GF-D8 (cell line): ENCODE data around the gene CASR.

Experiments used
- DNase-seq: peaks from one replicate; lab custom pipeline; 2025; lab: John Stamatoyannopoulos, UW

Gene CASR

GRCh38 chr3:122307094-122307687 lies 123.7 kb downstream of the CASR start:
- DNase-seq = no peak

DNA sequence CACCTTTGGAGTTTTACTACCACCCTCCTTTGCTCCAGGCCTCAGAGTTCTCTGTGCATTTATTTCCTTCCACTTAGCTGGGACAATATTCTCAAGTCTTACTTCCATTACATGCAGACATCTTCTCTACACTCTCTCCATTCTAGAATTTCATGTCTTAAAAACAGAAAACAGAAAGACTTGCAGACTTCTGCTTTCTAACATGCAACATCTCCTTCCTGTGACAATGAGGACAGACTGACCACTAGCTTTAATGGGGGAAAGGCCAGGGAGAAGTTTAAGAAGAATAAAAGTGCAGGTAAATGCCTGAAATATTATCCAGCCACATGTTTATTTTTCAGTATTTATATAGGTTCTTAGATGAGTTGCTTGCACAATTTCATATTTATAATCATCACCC lies 124.5 kb downstream of the CASR start:
- DNase-seq = no peak

DNA sequence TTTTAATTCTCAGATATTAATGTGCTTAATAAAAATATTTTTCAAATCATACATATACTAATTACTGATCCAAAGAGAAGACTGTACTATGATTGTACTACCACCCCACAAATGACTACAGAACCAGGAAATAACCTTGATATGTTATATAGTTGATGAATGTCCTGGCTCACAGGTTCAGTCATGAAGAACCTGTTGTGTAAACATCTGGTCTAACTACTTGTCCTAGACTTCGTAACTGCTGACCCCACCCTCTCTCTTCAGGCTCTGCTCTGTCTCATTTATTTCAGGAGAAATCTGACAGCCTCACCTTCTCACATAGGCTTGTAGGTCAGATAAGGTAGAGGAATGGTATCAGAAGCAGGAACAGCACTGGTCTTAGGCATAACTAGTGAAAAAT lies 126.9 kb downstream of the CASR start:
- DNase-seq = no peak

DNA sequence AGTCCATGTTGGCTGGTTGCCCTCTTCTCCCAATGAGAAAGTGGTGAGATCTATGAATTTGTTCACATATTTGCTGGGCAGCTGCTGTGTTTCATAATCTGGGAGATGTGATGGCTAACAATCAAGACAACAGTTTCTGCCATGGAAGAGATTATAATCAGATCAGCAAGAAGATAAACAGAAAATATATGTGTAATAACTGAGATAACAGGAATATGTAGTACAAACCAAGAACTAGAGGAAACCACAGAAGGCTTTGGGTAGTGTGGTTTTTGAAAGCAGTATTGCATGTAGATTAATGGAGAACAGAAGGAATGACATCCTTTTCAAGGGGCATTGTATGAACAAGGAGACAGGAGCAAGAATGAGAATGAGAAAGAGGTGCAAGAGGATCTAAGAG lies 129.4 kb downstream of the CASR start:
- DNase-seq = peak; percentile 98

DNA sequence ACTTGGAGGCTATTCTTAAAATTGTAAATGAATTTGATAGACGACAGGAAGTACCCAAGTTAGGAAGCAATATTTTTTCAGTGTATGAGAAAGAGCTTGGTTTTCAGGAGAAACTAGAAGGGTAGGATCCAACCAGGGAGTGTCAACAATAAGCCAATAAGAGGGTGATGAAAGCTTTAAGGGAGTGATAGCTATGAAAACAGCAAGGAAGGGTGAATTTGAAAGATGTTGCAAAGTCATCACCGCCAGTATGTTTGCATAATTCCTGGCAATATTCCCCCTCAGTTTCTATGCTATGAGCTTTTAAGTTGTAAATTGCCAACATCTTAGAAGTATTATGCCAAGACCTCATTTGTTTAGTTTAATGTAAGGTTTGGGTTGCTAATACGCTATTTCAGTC lies 129.8 kb downstream of the CASR start:
- peak; percentile 77 for DNase-seq

GRCh38 chr3:122314228-122314876 lies 130.9 kb downstream of the CASR start:
- DNase-seq = no peak

- no peak for DNase-seq
Measured at GRCh38 chr3:122315619-122316018, 132.2 kb downstream of the CASR start.

DNA sequence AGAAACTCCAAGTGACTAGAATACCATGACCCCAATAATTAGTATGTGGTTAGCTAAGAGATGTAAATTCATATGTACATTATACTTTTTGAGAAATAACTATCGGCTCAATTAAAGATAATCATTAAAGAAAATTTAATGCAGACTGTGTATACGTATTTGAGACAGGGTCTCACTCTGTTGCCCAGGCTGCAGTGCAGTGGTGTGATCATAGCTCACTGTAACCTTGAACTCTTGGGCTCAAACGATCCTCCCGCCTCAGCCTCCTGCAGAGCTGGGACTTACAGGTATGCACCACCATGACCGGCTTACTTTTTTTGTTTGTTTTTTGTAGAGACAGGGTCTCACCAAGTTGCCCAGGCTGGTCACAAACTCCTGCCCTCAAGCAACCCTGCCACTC lies 132.9 kb downstream of the CASR start:
- no peak for DNase-seq

DNA sequence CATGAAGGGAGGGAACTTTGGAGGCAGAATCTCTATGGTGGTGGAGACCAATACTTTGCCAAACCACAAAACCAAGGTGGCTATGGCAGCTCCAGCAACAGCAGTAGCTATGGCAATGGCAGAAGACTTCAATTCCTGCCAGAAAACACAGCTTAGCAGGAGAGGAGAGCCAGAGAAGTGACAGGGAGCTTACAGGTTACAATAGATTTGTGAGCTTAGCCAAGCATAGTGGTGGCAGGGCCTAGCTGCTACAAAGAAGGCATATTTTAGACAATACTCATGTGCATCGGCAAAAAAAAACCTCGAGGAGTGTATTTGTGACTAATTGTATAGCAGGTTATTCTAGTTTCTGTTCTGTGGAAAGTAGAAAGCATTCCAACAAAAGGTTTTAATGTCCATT lies 135.2 kb downstream of the CASR start:
- no peak for DNase-seq

DNA sequence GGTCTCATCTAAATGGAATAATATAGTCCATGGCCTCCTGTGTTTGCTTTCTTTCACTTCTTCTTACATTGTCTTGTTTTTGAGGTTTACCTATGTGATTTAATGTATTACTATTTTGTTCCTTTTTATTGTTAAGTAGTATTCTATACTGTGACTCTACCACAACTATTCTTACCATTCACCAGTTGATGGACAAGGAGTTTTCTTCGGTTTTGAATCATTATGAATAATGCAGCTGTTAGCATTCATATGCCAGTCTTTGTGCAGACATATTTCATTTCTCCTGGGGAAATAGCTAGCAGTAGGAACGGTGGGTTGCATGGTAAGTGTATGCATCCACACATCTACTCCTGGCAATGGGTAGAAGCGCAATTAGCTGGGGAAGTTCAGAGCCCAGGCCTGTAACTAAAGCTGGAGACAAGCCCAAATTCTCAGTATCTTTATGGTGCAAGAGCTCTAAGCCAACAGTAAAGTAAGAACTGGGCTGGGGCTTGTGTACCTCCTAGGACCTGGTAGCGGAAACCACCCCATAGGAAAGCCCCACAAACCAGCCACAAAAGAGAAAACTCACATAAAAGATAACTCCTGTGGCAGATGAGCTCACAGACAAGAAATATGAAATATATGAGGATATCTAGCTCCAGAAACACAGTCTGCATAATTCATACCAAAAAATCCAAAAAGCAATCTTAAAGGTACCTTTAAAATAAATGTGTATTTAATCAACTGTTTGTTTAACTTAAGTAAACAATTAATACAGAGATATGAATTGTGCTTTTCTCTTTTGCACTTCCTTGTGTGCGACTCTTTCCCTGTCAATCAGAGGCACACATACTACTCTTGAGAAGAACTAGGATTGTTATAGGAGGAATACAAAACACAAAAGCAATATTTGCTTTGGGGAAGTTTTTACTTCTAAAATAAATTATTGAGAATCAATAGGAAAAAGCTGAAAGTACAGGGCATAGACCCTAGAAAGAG lies 138.9 kb downstream of the CASR start:
- DNase-seq = peak; percentile 96

DNA sequence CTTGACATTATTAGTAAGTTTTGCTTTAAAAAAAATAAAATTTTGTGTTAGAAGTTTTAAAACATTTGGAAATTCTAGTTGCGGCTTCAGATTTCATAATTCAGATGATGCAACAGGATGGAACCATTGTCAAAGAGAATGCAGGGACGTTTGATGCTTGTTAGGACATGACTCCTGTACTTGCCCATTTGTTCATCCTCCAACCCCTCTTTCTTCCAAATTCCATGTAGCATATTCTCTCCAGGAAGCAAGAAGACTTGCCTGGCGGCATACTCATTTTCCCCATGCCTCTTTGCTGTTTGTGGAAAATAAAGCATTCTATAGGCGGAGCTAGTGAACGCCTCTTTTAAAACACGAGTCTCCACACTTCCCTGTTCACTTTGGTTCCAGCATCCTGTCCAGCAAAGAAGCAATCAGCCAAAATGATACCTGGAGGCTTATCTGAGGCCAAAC lies 141.4 kb downstream of the CASR start, which contains the start of gene CSTA:
Gene CSTA, plus strand, starts transcription at position 378 of the 453 bp plus-strand sequence. Its CDS starts 45 bp downstream, at position 423.
- DNase-seq = peak; percentile 73

DNA sequence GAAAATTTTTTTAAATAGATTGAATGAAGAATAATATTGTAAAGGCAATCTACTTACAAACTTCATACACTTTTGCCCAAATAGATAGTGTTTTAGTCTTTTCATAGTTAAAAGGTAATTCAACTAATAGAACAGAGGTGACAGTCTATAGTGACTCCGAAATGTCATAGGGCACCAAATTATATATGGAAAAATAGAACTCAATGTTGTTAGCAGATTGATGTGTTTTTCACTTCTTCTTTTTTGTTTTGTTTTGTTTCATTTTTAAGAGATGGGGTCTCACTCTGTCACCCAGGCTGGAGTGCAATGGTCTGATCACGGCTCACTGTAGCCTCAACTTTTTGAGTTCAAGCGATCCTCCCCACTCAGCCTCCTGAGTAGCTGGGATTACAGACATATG lies 142.3 kb downstream of the CASR start:
- DNase-seq = no peak

DNA sequence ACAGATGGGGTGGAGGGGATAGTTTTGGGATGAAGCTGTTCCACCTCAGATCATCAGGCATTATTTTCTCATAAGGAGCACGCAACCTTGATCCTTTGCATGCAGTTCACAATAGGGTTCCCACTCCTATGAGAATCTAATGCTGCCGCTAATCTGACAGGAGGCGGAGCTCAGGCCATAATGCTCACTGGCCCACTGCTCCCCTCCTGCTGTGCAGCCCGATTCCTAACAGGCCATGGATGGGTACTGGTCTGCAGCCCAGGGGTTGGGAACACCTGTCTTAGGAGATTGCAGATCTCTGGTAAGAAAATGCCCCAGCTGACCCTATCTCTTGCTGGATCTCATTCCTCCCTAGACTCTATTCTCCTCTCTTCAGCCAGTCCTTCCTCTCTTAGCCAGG lies 148.4 kb downstream of the CASR start:
- DNase-seq = no peak

DNA sequence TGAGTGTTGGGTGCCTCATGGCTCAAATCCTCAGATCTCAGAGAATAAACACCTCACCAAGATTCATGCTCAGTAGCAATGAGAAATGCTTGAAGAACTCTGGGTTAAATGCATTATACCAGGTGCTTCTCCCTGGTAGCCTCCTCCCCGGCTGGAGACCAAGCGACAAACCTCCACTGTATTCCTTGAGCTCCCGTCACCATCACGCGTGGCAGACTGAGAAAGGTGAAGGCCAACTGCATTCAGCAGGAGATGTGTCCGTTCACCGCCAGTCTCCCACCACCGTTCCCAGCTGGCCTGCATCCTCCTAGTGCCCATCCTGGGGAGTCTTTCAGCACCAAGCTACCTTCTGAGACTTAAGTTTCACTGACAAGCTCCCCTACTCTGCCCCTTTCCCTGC lies 149.1 kb downstream of the CASR start:
- no peak for DNase-seq
